PC-3 (cell line): Measurements from ENCODE around the gene PNISR. TPM values are rescaled to one million over a fixed set of nuclear protein-coding genes. Genes with fewer than 3 reads are reported as not detected.

Experiments used
- ATAC-seq: fragments of 200-7000 bp; cut with Tn5 transposase; 2 replicates; pipeline ENCODE4 v1.9.1; 2020; ENCODE audit warnings: mild to moderate bottlenecking, moderate library complexity
- BruUV-seq: library from RNA; stranded (reverse); fragments of 400-500 nt; replicated peaks from 2 replicates; lab custom pipeline; 2021; lab: Mats Ljungman, UMichigan
- CTCF ChIA-PET: fragments of 300-600 bp; sonication (Branson Sonifier 250); formaldehyde crosslinking; loops from one replicate; lab custom pipeline; 2022; ENCODE audit warnings: antibody characterized with exemption; lab: Charles Lee
- POLR2A ChIA-PET: fragments of 300-600 bp; sonication (Branson Sonifier 250); formaldehyde crosslinking; loops from one replicate; lab custom pipeline; 2022; ENCODE audit warnings: antibody characterized with exemption; ENCODE audit not compliant: unreplicated experiment; lab: Charles Lee
- DNase-seq: peaks from one replicate; pipeline ENCODE4 v3.0.0-alpha.2; 2015
- H2AFZ ChIP-seq: fragments of 300-600 bp; sonication (generic); 2 replicates; pipeline ENCODE4 v1.6.0; 2016; ENCODE audit warnings: antibody characterized with exemption, low read length
- H3F3A ChIP-seq: fragments of 300-600 bp; sonication (generic); one replicate; pipeline ENCODE4 v1.6.0; 2017; ENCODE audit warnings: antibody characterized with exemption, low read length, control low read depth, mild to moderate bottlenecking; ENCODE audit not compliant: unreplicated experiment
- H3K27ac ChIP-seq: fragments of 300-600 bp; sonication (generic); 2 replicates; pipeline ENCODE4 v1.5.1; 2016; ENCODE audit warnings: mild to moderate bottlenecking, low read length
- H3K27me3 ChIP-seq: fragments of 300-600 bp; sonication (generic); 2 replicates; pipeline ENCODE4 v1.6.1; 2016; ENCODE audit warnings: low read length, mixed read lengths
- H3K36me3 ChIP-seq: fragments of 300-600 bp; sonication (generic); 2 replicates; pipeline ENCODE4 v1.6.1; 2016; ENCODE audit warnings: low read depth, mixed run types, low read length, mixed read lengths
- H3K4me1 ChIP-seq: fragments of 300-600 bp; sonication (generic); 2 replicates; pipeline ENCODE4 v1.5.1; 2016; ENCODE audit warnings: low read length; ENCODE audit not compliant: insufficient read depth
- H3K4me2 ChIP-seq: fragments of 300-600 bp; sonication (generic); 2 replicates; pipeline ENCODE4 v1.6.0; 2016; ENCODE audit warnings: low read length
- H3K4me3 ChIP-seq: fragments of 300-600 bp; sonication (generic); 2 replicates; pipeline ENCODE4 v1.5.1; 2016; ENCODE audit warnings: mild to moderate bottlenecking, low read length, mixed read lengths
- H3K79me2 ChIP-seq: fragments of 300-600 bp; sonication (generic); 2 replicates; pipeline ENCODE4 v1.6.1; 2017; ENCODE audit warnings: low read length, mixed read lengths
- H3K9ac ChIP-seq: fragments of 300-600 bp; sonication (generic); 2 replicates; pipeline ENCODE4 v1.6.0; 2016; ENCODE audit warnings: mild to moderate bottlenecking, low read length
- H3K9me2 ChIP-seq: fragments of 300-600 bp; sonication (generic); replicated peaks from 2 replicates; pipeline ENCODE4 v1.6.1; 2016; ENCODE audit warnings: mixed run types, low read length, mixed read lengths
- H3K9me3 ChIP-seq: fragments of 300-600 bp; sonication (generic); 2 replicates; pipeline ENCODE4 v1.6.1; 2016; ENCODE audit warnings: low read length, mixed read lengths
- H4K20me1 ChIP-seq: fragments of 300-600 bp; sonication (generic); 2 replicates; pipeline ENCODE4 v1.6.1; 2016; ENCODE audit warnings: low read length, mixed read lengths
- EZH2 ChIP-seq: fragments of 300-600 bp; sonication (generic); IDR thresholded peaks from one replicate; pipeline ENCODE4 v1.6.1; 2017; ENCODE audit warnings: antibody characterized with exemption, mild to moderate bottlenecking, low read length; ENCODE audit not compliant: unreplicated experiment
- EZH2phosphoT487 ChIP-seq: fragments of 300-600 bp; sonication (generic); IDR thresholded peaks from 2 replicates; pipeline ENCODE4 v1.6.1; 2018; ENCODE audit warnings: mild to moderate bottlenecking, antibody characterized with exemption, low read length, borderline replicate concordance
- intact Hi-C: fragments of 100-400 bp; cut with micrococcal nuclease; formaldehyde crosslinking; loops from 2 replicates; pipeline ENCODE4 v1.9.0; 2023
- total RNA-seq: library from RNA; depleted of rRNA; stranded (reverse); fragments of >200 nt; gene quantifications from 2 replicates; pipeline ENCODE4 v1.2.3, GENCODE V29; 2014
- TF ChIP-seq, protein P1 (sequence below): fragments of 300-600 bp; sonication (generic); conservative IDR thresholded peaks from 2 replicates; pipeline ENCODE4 v1.5.1; 2017; ENCODE audit warnings: antibody characterized with exemption, low read depth, mild to moderate bottlenecking, low read length

Gene PNISR
- total RNA-seq, 1 experiment from 2014 or later = 42.5 TPM

DNA sequence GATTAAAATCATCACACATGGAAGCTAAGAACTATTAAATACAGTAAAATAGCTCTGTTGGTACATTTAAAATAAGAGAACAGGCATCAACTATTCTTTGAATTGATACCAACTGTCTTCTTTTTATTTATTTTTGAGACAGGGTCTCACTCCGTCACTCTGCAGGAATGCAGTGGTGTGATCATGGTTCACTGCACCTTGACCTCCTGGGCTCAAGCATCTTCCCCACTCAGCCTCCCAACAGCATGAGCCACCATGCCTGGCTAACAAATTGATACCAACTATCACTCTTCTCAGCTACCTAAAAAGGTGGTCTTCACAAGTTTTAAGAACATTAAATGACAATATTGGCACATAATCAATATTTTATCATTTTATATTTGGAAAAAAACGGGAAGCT is 7.8 kb upstream of the PNISR start:
- BruUV-seq = no TSS peak
- no peaks in the 10 kb centered on the region for H3F3A ChIP-seq
- H3K9me2 ChIP-seq = no peaks in the 10 kb centered on the region
- peaks cover 7% of the 10 kb centered on the region; the same call in 1 of the 2 replicates for H3K79me2 ChIP-seq
- H3K9me3 ChIP-seq = no peaks in the 10 kb centered on the region
- H3K9ac ChIP-seq = no peak overlapping the region
- no peaks in the 10 kb centered on the region; the same call in 1 of the 2 replicates for H3K36me3 ChIP-seq
- no peak overlapping the region for H3K27ac ChIP-seq
- H3K4me2 ChIP-seq = no peak overlapping the region
- ChIA-PET CTCF (no interaction called here), POLR2A (no interaction called here)
- no peaks in the 10 kb centered on the region for H4K20me1 ChIP-seq
- intact Hi-C loops = no loop called here
- H3K4me1 ChIP-seq = no peaks in the 10 kb centered on the region
- no peak overlapping the region for H2AFZ ChIP-seq
- TF ChIP-seq, protein P1, sequence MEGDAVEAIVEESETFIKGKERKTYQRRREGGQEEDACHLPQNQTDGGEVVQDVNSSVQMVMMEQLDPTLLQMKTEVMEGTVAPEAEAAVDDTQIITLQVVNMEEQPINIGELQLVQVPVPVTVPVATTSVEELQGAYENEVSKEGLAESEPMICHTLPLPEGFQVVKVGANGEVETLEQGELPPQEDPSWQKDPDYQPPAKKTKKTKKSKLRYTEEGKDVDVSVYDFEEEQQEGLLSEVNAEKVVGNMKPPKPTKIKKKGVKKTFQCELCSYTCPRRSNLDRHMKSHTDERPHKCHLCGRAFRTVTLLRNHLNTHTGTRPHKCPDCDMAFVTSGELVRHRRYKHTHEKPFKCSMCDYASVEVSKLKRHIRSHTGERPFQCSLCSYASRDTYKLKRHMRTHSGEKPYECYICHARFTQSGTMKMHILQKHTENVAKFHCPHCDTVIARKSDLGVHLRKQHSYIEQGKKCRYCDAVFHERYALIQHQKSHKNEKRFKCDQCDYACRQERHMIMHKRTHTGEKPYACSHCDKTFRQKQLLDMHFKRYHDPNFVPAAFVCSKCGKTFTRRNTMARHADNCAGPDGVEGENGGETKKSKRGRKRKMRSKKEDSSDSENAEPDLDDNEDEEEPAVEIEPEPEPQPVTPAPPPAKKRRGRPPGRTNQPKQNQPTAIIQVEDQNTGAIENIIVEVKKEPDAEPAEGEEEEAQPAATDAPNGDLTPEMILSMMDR = no peak
- TF ChIP-seq EZH2phosphoT487 (no peak), EZH2 (no peak)
- H3K4me3 ChIP-seq = no peak overlapping the region
- no peak for ATAC-seq
- no peaks in the 10 kb centered on the region for H3K27me3 ChIP-seq
- no peak for DNase-seq

DNA sequence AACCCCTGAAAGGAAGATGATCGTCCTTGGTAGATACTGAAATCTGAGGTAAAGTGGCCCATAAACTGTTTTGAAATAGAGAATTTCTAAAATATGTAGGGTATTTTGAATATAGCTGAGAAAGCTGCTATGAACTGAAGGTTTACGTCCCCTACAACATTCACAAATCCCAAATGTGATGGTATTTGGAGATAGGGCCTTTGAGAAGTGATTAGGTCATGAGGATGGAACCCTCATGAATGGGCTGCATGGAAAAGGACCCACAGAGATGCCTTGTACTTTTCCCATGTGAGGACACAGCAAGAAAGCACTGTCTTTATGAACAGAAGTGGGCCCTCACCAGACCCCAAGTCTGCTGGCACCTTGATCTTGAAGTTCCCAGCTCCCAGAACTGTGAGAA is 6.8 kb upstream of the PNISR start:
- Histone ChIP-seq H3K27me3 (no peaks in the 10 kb centered on the region), H3K4me2 (no peak overlapping the region), H3K9ac (no peak overlapping the region), H3K4me1 (peaks cover 9% of the 10 kb centered on the region), H3K4me3 (no peak overlapping the region), H3F3A (no peaks in the 10 kb centered on the region), H3K27ac (no peak overlapping the region), H3K9me2 (no peaks in the 10 kb centered on the region), H4K20me1 (no peaks in the 10 kb centered on the region), H3K36me3 (no peaks in the 10 kb centered on the region; the same call in 1 of the 2 replicates), H3K9me3 (no peaks in the 10 kb centered on the region), H3K79me2 (peaks cover 17% of the 10 kb centered on the region), H2AFZ (no peak overlapping the region)
- intact Hi-C loops = no loop called here
- ChIA-PET POLR2A (no interaction called here), CTCF (no interaction called here)
- no TSS peak for BruUV-seq
- DNase-seq = no peak
- TF ChIP-seq EZH2 (no peak), EZH2phosphoT487 (no peak)
- TF ChIP-seq, protein P1 = no peak
- no peak for ATAC-seq

DNA sequence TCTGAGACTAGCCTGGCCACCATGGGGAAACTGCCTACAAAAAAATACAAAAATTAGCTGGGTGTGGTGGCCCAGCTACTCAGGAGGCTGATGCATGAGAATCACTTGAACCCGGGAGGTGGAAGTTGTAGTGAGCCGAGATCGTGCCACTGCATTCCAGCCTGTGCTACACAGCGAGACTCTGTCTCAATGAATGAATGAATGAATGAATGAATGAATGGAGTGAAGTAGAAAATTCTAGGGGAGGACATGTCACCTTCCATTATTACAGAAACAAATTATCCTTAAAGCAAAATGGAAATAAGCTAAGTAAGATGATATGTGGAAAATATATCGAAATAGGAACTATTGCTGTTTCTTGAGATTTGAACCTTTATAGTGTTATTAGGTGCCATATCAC is 2.9 kb upstream of the PNISR start:
- Histone ChIP-seq H3F3A (no peaks in the 10 kb centered on the region), H4K20me1 (peaks cover 16% of the 10 kb centered on the region), H3K4me3 (no peak overlapping the region), H3K27ac (no peak overlapping the region), H3K27me3 (no peaks in the 10 kb centered on the region), H3K9me3 (no peaks in the 10 kb centered on the region), H3K4me1 (peaks cover 25% of the 10 kb centered on the region), H3K4me2 (peak overlapping the region; percentile 90; the same call in 1 of the 2 replicates), H2AFZ (no peak overlapping the region), H3K79me2 (peaks cover 45% of the 10 kb centered on the region), H3K9me2 (no peaks in the 10 kb centered on the region), H3K9ac (no peak overlapping the region), H3K36me3 (peaks cover 6% of the 10 kb centered on the region; the same call in 1 of the 2 replicates)
- CTCF ChIA-PET = no interaction called here
- ATAC-seq (no peak), DNase-seq (no peak)
- intact Hi-C loops = loop anchor here (5.0 kb wide), 1 partner anchor 94 kb away; no protein-coding TSS in a partner anchor
- POLR2A ChIA-PET = no interaction called here
- TF ChIP-seq EZH2phosphoT487 (no peak), EZH2 (no peak)
- TF ChIP-seq, protein P1 = no peak
- BruUV-seq = no TSS peak
